ENCODE measurements around the gene USP38.

DNA sequence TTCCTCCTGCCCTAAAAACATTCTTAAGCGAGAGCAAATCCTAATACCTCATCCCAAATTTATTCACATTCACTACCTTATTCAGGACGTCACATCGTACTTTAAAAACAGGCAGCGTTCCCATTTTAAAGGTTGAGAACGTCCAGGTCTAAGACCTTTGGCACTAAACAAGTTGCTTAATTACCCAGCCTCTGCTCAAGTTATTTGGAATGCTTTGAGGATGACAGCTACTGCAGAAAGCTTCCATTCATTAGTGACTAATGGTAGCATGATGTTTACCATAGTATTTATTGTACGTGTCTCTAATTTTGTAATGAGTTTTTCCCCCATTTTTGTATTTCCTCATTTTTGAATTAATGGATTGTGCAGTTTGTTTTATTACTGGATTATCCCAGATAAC lies 1.5 kb downstream of the USP38 start:
- TF ChIP-seq, protein P1, sequence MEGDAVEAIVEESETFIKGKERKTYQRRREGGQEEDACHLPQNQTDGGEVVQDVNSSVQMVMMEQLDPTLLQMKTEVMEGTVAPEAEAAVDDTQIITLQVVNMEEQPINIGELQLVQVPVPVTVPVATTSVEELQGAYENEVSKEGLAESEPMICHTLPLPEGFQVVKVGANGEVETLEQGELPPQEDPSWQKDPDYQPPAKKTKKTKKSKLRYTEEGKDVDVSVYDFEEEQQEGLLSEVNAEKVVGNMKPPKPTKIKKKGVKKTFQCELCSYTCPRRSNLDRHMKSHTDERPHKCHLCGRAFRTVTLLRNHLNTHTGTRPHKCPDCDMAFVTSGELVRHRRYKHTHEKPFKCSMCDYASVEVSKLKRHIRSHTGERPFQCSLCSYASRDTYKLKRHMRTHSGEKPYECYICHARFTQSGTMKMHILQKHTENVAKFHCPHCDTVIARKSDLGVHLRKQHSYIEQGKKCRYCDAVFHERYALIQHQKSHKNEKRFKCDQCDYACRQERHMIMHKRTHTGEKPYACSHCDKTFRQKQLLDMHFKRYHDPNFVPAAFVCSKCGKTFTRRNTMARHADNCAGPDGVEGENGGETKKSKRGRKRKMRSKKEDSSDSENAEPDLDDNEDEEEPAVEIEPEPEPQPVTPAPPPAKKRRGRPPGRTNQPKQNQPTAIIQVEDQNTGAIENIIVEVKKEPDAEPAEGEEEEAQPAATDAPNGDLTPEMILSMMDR (IDR thresholded peaks at IDR 0.05): no peak
- no peak for TF ChIP-seq EZH2 (IDR thresholded peaks at IDR 0.05)
- no peak for TF ChIP-seq EZH2phosphoT487 (IDR thresholded peaks at IDR 0.05)
